GM19240 (cell line): Measurements from ENCODE around the gene STOX2.

Source experiments
- DNase-seq: peaks from one replicate; pipeline ENCODE4 v3.0.0; 2011; ENCODE audit warnings: low spot score; ENCODE audit not compliant: insufficient read length

The STOX2 gene

DNA sequence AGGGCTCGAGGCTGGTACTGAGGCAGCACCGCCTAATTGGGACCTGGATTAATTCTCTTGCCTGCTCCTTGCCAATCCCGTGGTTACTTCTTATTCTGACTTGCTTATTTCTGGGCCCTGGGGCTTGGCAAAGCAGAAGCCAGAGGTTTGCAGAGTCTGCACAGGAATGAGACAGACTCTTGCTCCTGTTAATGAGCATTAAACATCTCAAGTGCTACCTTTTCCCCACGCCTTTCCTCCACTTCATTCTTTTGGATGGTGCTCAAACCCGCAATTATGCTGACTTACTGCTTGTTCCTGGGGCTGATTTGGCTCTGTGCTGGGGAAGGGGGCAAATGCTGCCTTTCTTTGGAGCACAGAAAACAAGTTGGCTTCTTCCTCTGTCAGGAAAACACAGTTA, 16.5 kb upstream of the STOX2 start:
- no peak for DNase-seq

DNA sequence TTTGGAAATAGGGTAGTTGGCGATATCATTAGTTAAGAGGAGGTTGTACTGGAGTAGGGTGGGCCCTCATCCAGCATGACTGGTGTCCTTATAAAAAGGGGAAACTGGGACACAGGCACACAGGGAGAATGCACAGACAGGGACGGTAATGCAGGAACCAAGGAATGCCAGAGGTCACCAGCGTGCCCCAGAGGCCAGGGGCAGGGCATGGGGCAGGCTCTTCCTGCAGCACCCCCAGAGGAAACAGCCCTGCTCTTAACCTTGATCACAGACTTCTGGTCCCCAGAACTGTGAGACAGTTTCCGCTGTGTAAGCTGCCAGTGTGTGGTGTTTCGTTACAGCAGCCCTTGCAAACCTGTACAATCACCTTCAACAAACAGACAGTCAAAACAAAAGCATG, 15.9 kb upstream of the STOX2 start:
- DNase-seq: no peak

DNA sequence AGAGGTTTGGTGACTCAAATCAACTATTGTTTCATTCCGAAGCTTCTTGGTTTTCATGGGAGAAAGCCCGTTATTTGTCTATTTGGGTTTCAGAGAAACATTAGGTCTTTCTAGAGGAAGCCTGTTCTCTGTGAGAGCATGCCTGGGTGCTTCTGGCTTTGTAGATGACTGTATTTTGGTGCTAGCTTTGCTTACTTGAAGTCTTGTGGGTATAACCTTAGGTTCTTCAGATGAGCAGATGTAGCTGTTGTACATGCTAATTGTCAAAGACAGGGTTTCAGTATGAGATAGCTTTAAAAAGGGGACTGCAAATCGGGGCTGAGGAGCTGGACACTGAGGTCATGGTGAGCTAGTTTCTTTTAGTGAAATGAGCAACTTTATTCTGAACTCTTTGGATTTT, 7.9 kb upstream of the STOX2 start:
- DNase-seq: no peak

DNA sequence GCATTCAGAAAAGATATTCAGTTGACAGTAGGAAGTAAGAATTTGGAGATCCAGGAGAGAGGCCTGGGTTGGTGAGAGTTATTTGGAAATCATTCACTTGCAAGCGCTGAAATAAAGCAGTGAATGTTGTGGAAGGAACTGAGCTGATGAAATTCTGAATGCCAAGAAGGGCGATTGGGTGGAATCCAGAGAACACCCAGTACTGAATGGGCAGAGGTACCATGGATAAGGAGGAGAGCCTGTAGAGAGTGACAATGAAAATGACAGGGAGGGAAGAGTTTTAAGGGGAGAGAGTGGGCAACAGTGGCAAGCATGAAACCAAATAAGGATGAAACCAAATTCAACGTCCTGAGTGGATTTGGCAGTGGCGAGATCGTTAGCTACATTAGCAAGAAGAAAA, 6.7 kb upstream of the STOX2 start:
- no peak for DNase-seq

DNA sequence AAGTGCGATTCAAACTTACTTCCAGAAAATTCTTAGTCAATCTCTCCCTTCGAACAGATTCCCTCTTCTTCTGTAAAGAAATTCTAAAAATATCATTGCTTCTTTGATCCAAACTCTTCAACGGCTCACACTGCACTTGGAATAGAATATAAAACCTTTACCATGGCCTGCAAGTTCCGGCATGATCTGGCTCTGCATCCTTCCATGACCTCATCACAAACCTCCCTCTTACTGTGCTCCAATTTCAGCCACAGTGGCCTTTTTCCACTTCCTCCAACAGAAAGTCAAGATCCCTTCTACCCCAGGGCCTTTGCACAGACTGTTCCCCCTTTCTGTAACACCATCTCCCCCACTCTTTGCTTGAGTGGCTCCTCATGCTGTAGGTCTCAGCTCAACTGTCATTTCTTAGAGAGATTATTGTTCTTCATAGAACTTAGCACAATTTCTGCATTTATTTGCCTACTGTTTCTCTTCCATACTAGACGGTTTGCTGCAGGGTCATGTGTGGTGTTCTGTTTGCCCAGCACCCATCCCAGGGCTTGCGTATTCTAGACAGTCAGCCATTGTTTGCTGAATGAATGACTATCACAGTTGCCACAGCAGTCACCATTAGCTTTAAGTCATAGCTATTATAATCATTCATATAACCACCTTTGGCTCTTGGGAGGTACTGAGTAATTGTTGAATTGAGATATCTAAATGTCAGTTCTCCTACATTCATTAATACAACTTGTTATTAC, 1.9 kb upstream of the STOX2 start:
- DNase-seq: no peak

DNA sequence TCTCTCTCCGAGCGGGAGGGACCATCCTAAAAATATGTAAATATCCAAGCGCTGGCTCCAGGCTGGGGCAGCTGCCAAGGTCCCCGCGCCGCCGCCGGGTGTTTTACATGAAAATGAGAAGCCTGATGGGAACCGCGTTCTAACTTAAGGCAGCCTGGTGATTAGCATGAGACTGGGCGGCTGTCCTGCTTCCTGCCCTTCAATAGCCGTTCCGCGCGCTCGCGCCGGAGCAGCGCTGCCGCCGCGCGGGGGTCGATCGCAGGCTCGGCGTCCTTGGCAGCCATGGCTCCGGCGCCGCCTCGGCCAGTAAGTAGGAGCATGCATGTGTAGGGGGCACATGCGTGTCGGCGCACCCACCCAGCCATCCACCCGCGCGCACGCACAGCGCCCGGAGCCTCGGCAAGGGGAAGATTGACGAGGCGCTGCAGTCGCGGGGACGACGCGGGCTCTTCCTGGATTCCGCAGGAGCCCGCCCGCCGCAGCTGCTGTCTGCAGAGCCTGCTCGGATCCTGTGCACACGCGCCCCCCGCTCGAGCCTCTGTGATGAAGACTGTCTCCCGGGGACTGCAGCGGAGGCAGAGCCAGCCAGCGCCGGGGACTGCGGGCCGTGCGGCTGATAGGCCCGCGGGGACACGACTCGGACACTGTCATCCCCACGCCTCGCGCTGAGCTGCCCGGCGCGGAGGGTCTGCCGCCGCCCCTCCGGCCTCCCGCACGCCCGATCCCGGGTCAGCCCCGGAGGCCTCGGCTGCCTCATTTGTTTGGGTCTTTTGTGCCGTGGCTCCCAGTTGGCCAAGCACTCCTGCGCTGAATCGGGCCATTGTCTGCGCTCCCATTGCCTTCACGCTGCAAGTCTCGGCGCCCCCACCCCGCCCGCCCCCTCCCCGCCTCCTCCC, 734 bp downstream of the STOX2 start:
- no peak for DNase-seq

DNA sequence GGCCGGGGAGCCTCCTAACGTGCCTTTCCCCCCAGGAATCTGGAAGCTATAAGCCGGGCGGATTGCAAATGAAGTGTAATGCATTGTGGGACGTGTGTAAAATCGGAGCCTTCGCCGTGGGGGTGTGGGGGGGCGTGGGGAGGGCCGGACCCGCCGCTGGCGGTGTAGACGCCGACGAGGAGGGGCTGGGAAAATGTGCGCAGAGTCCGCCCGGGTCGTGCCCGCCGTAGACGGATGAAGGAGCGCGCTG, 1.3 kb downstream of the STOX2 start:
- DNase-seq: no peak

DNA sequence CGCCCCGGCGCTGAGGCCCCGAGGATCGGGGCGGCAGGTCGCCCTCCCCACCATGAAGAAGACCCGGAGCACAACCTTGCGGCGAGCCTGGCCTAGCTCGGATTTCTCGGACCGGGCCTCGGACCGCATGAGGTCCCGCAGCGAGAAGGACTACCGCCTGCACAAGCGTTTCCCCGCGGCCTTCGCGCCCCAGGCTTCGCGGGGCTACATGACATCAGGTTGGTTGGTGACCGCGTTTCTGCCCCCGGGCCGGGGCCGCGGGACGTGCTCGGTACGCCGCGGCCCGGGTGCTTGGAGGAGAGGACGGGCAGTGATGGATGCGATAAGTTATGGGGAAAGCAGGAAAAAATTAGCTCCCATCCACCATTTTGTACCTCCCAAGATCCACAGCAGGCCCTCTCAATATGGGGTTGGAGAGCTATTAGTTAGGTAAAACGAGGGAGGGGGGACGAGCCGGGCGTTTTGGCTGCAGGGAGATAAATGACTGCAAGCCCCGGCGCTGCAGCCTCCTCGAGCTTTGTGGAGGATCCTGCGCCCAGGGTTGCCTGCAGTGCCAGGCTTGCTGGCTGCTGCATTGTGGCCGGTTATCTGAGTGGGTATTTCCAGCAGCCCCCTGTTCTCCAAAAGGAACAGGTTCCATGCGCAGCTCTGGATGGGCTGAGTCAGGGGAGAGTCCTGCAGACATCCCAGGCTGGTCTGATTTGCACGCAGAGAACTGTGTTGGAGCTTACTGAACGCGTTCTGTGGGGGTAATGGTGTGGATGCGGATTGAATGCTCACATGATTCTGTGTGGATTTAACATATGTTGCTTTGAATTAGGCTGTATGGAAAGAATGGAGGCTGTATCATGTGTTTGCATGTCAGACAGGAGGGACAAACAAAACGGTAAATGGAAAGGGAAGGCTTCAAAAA, 1.9 kb downstream of the STOX2 start:
- no peak for DNase-seq

DNA sequence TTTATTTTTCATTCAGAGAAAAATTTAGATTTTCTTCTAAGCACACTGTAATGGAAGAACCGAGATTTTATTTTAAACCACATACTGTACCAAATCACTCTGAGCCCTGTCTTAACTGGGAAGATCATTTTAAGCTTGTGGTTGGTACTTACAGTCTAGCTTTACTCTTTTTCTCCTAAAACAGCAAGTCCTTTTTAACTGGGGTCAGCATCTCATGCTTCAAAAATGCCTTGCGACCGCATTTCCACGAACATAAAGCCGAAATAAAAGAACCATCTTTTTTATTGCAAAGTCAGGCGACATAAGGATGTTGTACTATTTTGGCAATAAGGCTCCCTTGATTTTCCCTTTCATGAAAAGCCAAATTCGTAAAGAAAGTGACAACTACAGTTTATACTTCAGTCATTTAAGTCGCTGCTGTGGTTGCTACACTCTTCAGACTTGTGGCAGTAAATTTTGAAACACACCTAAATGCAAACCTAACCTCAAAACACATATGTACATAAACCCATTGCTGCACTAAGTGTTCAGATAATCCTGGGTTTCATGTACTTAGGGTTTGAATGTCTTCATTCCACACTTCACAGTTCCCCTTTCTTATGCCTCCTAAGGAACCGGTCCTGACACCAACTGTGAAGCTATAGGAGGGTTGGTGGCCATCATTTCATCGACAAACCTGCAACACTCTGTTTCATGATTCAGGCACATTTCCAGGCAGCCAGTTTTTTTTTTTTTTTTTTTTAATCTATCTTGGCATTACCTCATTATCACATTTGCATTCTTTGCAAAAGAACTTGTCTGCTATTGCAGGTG, 3.0 kb downstream of the STOX2 start:
- DNase-seq: no peak

DNA sequence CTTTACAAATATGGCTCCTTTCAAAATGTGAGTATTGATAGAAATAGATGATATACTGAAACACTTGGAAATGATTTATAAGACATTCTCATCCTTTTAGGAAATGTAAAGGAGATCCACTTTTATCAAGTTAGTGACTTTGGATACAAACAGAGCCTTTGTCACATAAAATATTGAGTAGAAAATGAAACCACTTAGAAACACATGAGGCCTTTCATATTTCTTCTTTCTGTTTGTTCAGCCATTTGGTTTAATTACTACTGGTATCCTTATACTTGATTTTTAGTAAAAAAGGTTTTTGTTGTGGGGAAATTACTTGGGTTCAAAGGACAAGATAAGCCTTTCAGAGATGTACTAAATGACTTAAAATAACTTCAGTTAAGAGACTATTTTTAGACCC, 4.1 kb downstream of the STOX2 start:
- no peak for DNase-seq

DNA sequence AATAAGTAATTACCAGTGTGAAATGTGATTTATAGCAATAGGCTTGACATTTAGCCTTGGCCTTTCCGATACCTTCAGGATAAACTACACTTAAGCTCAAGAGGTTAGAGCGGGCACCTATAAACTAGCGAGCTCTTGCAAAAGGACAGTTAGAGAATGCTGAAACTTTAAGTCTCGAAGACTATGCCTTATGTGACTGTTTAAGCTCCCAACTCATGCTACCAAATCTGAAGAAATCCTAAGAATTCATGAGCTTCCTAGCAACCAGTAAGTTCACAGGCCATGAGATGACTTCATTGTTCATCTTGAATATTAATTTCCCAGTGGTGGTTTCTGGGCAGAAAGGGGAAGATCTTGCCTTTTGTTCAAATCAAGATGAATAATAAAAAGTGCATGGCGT, 4.7 kb downstream of the STOX2 start:
- no peak for DNase-seq

DNA sequence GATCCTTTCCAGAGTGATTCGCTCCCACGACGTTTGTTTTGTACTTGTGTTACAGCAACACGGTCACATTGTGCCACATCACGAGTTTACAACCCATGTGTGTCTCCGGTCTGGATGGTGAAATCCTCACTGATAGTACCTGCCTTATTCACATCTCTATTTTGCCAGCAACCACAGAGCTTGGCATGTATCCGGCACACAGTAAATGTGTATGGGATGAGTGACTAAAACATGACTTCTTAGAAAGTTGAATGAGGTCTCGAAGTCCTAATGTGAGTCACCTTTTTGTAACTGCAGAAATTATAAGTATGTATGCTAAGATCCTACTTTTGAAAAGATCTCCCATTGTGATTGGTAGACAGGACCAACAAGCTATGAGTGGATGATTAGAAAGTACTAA, 7.5 kb downstream of the STOX2 start:
- DNase-seq: no peak

DNA sequence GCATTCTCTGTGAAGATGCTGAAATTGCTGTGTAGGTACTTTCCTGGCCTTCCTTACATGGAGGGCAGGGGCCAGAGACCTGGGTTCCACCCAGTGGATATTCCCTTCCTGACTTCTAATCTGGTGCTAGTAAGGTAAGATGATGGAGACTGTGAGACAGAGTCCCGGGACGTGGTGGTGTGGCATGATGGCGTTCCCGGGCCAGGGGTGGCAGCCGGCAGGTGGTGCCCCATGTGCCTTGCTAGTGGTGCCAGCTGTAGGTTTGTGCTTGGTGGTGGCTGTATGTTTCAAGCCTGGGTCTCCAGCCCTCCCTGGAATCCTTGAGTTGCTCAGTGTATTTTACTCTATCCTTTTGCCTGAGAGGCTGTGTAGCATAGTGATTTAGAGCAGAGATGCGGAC, 10.9 kb downstream of the STOX2 start:
- DNase-seq: no peak

DNA sequence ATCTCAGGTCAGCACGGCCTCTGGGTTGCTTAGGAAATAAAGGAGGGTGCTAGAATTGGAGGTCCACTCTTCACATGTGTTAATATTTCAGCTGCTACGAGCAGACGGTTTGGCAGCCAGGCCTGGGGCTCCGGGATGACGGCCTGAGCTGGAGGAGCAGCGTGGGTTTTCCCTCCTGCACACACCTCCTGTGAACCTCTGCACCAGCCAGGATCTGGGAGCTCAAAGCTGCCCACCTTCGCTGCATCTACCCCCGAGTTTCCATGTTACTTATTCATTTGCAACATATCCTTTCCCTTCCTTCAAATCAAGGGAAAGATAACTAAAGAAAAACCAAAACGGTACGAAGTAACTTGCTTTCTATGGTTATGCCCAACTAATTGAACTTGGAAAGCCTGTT, 13.6 kb downstream of the STOX2 start:
- DNase-seq: no peak

DNA sequence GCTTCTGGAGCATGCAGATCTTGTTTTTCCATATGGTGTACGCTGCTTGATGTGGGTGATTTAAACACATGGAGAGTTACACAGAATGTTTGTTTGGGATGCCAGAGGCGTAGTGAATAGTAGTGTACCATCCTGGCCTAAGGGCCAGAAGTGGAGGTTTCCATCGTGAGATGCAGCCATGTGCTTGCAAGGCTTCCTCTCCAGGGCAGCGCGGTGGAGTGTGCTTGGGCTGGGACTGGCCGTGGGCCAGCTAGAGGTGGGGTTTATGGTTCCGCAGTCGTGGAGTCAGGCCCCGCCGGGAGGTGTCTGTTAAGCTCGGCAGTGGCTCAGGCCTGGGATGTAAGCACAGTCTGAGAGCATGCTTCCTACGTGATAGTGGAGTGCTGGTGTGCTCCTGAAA, 14.0 kb downstream of the STOX2 start:
- DNase-seq: no peak

DNA sequence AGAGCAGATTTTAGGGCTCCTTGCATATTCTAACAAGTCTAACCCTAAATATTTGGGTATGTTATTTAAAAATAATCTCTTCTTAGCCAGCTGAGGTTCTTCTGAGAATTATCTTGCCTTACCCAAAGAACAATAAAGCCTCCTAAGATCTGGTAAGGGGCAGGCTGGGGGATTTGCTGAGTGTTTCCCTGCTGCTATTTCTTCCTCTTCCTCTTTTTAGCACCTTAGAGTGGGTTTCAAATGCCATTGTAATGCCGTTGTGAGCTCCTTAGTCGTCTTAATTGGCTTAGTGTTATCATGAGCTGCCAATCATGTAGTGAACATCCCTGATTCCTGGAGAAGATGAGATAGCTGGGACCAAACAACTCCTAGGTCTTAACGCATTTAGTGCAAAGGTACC, 15.4 kb downstream of the STOX2 start:
- DNase-seq: no peak

DNA sequence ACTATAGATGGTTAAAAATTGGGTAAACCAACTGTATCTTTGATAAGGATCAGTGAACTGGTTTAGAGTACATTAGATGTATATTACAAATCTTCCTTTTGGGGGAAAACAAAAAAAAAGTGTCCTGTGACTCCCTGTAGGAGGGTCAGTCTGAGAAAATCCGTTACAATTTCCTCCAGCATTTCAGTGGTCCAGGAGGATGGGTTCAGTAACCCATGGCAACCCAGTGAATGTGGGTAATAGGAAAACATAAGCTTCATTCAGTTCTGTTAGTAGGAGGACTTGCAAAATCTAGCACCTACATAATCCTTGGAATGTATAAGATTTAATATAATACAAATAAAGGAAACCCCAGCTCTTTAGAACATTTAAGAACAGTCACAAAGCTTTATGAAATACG, 16.2 kb downstream of the STOX2 start:
- no peak for DNase-seq

DNA sequence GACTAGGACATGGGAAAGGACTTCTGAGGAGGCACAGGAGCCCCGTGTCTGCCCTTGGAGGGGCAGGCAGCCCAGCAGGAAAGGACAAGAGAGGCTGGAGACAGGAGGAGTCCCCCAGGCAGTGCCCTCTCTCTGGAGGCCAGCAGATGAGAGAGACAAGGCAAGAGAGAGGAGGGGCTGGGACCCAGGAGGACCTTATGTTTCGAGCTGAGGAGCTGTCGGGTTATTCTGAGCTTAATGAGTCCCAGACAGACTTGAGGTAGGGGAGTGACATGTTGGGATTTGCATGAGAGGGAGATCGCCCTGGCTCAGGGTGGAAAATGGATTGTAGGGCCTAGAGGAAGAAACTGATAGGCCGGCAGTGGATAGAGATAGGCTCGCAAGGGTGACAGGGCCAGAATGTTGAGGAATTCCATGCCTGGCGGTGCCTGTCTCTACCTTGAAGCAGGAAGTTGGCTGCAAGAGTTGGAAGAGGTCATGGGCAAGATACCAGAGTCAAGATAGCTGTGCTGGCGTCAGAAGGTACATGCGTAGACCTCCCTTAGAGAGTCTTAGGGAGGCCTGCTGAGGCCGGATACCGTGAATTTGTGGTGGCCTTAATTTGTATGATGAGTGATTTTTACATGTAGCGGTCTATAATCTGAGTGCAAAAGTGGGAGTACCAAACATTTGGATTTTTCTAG, 19.4 kb downstream of the STOX2 start:
- no peak for DNase-seq

DNA sequence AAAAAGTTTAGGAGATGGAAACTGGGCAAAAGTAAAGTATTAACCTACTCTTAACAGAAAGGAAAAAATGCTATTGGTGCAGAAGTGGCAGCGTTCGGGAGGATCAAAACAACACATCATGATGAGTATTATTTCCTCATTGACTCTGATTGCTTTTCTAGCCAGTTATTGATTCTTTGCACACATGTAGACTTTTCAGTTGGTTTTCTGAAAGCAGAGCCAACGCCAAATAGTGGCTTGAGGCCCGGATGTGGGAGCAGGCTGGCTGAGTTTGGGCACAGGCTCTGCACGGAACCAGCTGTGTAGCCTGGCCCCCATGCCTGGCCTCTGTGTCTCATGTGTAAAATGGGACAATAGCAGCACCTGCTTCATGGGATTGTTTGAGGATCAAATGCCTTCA, 21.8 kb downstream of the STOX2 start:
- no peak for DNase-seq

DNA sequence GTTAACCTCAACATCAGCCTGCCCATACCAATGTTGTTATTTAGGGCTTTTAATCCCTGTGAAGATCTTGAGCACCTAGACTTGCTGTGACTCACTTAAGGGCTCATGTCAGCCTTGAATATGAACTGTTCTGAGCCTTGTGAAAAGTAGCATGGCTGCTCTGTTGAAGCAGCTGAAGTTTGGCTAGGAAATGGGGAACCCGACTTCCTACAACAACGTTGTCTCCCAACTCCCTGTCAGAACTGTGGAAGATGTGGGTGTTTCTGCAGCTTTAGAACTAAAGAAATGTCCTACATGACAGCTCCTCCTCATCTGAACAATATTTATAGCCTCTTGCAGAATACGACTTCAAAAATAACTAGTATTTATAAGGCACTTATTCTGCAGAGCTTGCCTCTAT, 27.5 kb downstream of the STOX2 start:
- no peak for DNase-seq

DNA sequence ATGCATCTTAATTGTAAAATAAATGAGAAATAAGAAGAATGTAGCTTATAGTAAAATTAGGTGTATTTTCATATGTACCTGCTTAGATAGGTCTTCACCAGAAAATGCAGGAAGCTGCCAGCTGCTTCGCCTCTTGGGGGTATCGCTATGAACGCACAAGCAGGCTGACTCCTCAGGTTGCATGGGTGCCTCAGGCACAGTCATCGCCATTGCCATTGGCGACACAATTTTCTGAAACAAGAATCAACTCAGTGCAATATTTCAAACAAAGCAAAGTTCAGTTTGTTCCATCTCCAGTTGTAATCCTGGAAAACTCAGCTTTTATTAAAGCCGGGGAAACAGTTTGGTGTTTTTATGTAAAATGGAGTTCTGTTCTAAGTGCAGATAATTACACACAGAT, 29.7 kb downstream of the STOX2 start:
- DNase-seq: no peak
